Esophagus muscularis mucosa (tissue), 4 donors: ENCODE results near the gene WNT5B. TPM values are rescaled to one million over a fixed set of nuclear protein-coding genes. Genes with fewer than 3 reads are reported as not detected.

ENCODE experiments used
- DNase-seq: peaks from one replicate; pipeline ENCODE4 v3.0.0-alpha.2; 2017; ENCODE audit errors: extremely low spot score
- H3K27ac ChIP-seq, 4 donors: fragments of 200-600 bp; sonication (generic); replicated peaks in 1 of 4; 1 replicate in 3 of 4; 2 replicates in 1 of 4; pipeline ENCODE4 v1.5.1; 2016 to 2019; ENCODE audit warnings: mild to moderate bottlenecking in 1 of 4
- H3K27me3 ChIP-seq, 4 donors: fragments of 200-600 bp; sonication (generic); one replicate each; pipeline versions ENCODE4 v1.5.1 to v1.6.0; 2016 to 2019
- H3K36me3 ChIP-seq, 4 donors: fragments of 200-600 bp; sonication (generic); one replicate each; pipeline ENCODE4 v1.5.1; 2016 to 2019
- H3K4me1 ChIP-seq, 4 donors: fragments of 200-600 bp; sonication (generic); one replicate each; pipeline ENCODE4 v1.5.1; 2016 to 2019
- H3K4me3 ChIP-seq, 4 donors: fragments of 200-600 bp; sonication (generic); 1 replicate in 2 of 4; 2 replicates in 2 of 4; pipeline ENCODE4 v1.5.1; 2016 to 2019; ENCODE audit warnings: mild to moderate bottlenecking in 4 of 4, moderate library complexity in 1 of 4
- H3K9me3 ChIP-seq, 4 donors: fragments of 200-600 bp; sonication (generic); 1 replicate in 3 of 4; 2 replicates in 1 of 4; pipeline ENCODE4 v1.5.1; 2016 to 2019
- CTCF ChIP-seq, 3 experiments: fragments of 200-600 bp in 2 of 3; fragments of 450-650 bp in 1 of 3; sonication (generic) in 2 of 3; IDR thresholded peaks; one replicate each; pipeline ENCODE4 v1.5.1; 2017 to 2019; ENCODE audit warnings: antibody characterized with exemption in 3 of 3, mild to moderate bottlenecking in 2 of 3, moderate library complexity in 1 of 3
- EP300 ChIP-seq: sonication (generic); formaldehyde crosslinking; IDR thresholded peaks from one replicate; pipeline ENCODE4 v1.6.1; 2017; ENCODE audit warnings: antibody characterized with exemption
- POLR2A ChIP-seq: fragments of 450-650 bp; IDR thresholded peaks from one replicate; pipeline ENCODE4 v1.6.1; 2017; ENCODE audit warnings: antibody characterized with exemption, moderate library complexity, mild to moderate bottlenecking, low read depth
- POLR2AphosphoS5 ChIP-seq, 2 donors: sonication (generic); formaldehyde crosslinking; IDR thresholded peaks; one replicate each; pipeline ENCODE4 v1.6.1; 2017; ENCODE audit warnings: antibody characterized with exemption in 2 of 2
- WGBS: methylation state at CpG from one replicate; pipeline ENCODE4 v1.1.5; 2018; 5-methylcytosine and 5-hydroxymethylcytosine counted together
- intact Hi-C: fragments of 100-400 bp; cut with DNase I; formaldehyde crosslinking; loops from one replicate; pipeline ENCODE4 v1.15.1; 2023
- total RNA-seq, 4 donors: library from RNA; depleted of rRNA; stranded (reverse); fragments of >200 nt; gene quantifications; one replicate each; pipeline versions ENCODE4 v1.1.0 to v1.2.1, GENCODE V29; 2016

WNT5B gene
- total RNA-seq, 4 donors from 2014 or later: 33.5 to 112 (median 53.5) TPM

GRCh38 chr12:1630827-1631591, 2.0 kb downstream of the WNT5B start:
- peak in 1 of 2 donors; percentile 21 for TF ChIP-seq POLR2AphosphoS5 (IDR thresholded peaks at IDR 0.05)
- no peak for TF ChIP-seq EP300
- Histone ChIP-seq H3K4me1 (peaks cover 45 to 78% (median 78%) of the 10 kb centered on the region in 4 donors), H3K9me3 (no peaks in the 10 kb centered on the region), H3K4me3 (peak overlapping the region; percentile 61 to 74 (median 68)), H3K36me3 (peaks cover 0 to 6% (median 0%) of the 10 kb centered on the region in 4 donors), H3K27ac (peak overlapping the region; percentile 80 to 93 (median 86)), H3K27me3 (no peaks in the 10 kb centered on the region)
- intact Hi-C loops: no loop called here
- 46% methylated on average over 22 of the region's 23 CpGs for WGBS
- no peak for DNase-seq

DNA sequence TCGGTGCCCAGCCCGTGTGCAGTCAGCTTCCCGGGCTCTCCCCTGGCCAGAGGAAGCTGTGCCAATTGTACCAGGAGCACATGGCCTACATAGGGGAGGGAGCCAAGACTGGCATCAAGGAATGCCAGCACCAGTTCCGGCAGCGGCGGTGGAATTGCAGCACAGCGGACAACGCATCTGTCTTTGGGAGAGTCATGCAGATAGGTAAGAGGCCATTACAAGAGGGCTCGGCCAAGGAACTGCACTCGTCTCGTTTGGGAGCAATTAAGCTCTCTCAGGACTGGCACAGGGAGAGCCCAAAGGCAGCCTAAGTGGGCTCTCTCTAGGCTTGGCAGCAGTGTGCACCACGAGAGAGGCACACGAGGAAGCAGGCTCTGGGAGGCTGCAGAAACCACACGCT, 3.7 kb downstream of the WNT5B start:
- Histone ChIP-seq H3K36me3 (peaks cover 0 to 6% (median under 1%) of the 10 kb centered on the region in 4 donors), H3K27me3 (no peaks in the 10 kb centered on the region), H3K9me3 (no peaks in the 10 kb centered on the region), H3K27ac (peak overlapping the region; percentile 80 to 93 (median 86)), H3K4me1 (peaks cover 45 to 81% (median 77%) of the 10 kb centered on the region in 4 donors), H3K4me3 (peak overlapping the region in 2 of 4 donors; percentile 1 to 61)
- TF ChIP-seq POLR2AphosphoS5 (IDR thresholded peaks at IDR 0.05): peak in 1 of 2 donors; percentile 43
- TF ChIP-seq EP300: no peak
- TF ChIP-seq CTCF (IDR thresholded peaks at IDR 0.05): no peak
- TF ChIP-seq POLR2A: no peak
- no peak for DNase-seq
- WGBS: no CpG with 5 or more reads among the region's 14 CpGs
- intact Hi-C loops: no loop called here

DNA sequence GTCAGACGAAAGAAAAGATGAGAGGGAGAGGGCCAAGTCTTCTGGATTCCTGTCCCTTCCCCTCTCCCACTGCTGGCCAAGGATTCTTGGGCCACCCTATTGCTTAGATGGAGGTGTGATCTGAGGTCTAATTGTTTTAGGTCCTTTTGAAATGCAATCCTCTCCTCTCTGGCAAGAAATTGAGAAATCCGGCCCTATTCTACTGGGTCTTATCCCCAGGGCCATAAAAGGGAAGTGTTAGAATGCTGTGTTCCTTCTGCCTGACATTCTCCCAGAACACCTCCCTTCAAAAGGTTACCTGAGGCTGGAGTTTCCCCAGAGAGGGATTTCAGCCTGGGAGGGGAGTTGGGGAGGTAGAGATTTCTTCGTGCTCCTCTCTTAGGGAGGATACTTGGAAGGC, 4.4 kb downstream of the WNT5B start:
- Histone ChIP-seq H3K27me3 (no peaks in the 10 kb centered on the region), H3K36me3 (peaks cover 0 to 6% (median 2%) of the 10 kb centered on the region in 4 donors), H3K4me1 (peaks cover 45 to 88% (median 82%) of the 10 kb centered on the region in 4 donors), H3K9me3 (no peaks in the 10 kb centered on the region), H3K4me3 (peak overlapping the region in 1 of 4 donors; percentile 0), H3K27ac (peak overlapping the region; percentile 80 to 93 (median 86))
- TF ChIP-seq EP300: no peak
- TF ChIP-seq POLR2A: no peak
- peak; percentile 18 to 68 for TF ChIP-seq POLR2AphosphoS5 (IDR thresholded peaks at IDR 0.05)
- TF ChIP-seq CTCF (IDR thresholded peaks at IDR 0.05): no peak
- WGBS: 30% methylated on average over 3 of the region's 3 CpGs
- DNase-seq: no peak
- intact Hi-C loops: no loop called here

- TF ChIP-seq POLR2AphosphoS5 (IDR thresholded peaks at IDR 0.05) (no peak), POLR2A (no peak), CTCF (IDR thresholded peaks at IDR 0.05) (no peak), EP300 (no peak)
- intact Hi-C loops: no loop called here
- H3K4me1 ChIP-seq: peaks cover 43 to 85% (median 77%) of the 10 kb centered on the region in 4 donors
- peak overlapping the region; percentile 80 to 93 (median 86) for H3K27ac ChIP-seq
- H3K4me3 ChIP-seq: no peak overlapping the region
- no peaks in the 10 kb centered on the region for H3K27me3 ChIP-seq
- 56% methylated on average over 7 of the region's 7 CpGs for WGBS
- DNase-seq: no peak
- peaks cover 0 to 6% (median 2%) of the 10 kb centered on the region in 4 donors for H3K36me3 ChIP-seq
- H3K9me3 ChIP-seq: no peaks in the 10 kb centered on the region
Observed at GRCh38 chr12:1634149-1634548, 5.1 kb downstream of the WNT5B start.

GRCh38 chr12:1634590-1635191, 5.7 kb downstream of the WNT5B start:
- 32% methylated on average over 15 of the region's 16 CpGs for WGBS
- TF ChIP-seq EP300 (no peak), CTCF (IDR thresholded peaks at IDR 0.05) (peak; percentile 80 to 87 (median 85)), POLR2AphosphoS5 (IDR thresholded peaks at IDR 0.05) (peak; percentile 35 to 67), POLR2A (no peak)

More at GRCh38 chr12:1634590-1635191, 5.7 kb downstream of the WNT5B start:
- intact Hi-C loops: no loop called here
- Histone ChIP-seq H3K27me3 (no peaks in the 10 kb centered on the region), H3K36me3 (peaks cover 0 to 11% (median 5%) of the 10 kb centered on the region in 4 donors), H3K9me3 (no peaks in the 10 kb centered on the region), H3K27ac (peak overlapping the region; percentile 80 to 93 (median 86)), H3K4me1 (peaks cover 37 to 80% (median 74%) of the 10 kb centered on the region in 4 donors), H3K4me3 (peak overlapping the region in 1 of 4 donors; percentile 16)
- peak; percentile 94 for DNase-seq
